Measurements from ENCODE around the gene MRM1.
A peak's percentile ranks its signal among the peaks of the same experiment; 100 is the strongest.

The MRM1 gene

GRCh38 chr17:36601303-36602029 is at the start of gene MRM1:
Gene MRM1 (plus strand): TSS chr17:36601583. CDS start chr17:36601811, 228 bp downstream.
- Histone ChIP-seq H3K9me3 (ENCODE audit: low read length) (no peaks in the 10 kb centered on the region), H3K27me3 (ENCODE audit: control insufficient read depth in 1 of 2, insufficient read depth in 2 of 2, low read length in 2 of 2) (no peaks in the 10 kb centered on the region), H3K4me1 (ENCODE audit: insufficient read depth, low read length) (peaks cover 15% of the 10 kb centered on the region), H3K4me3 (ENCODE audit: low read depth in 1 of 2, low read length in 2 of 2) (peak within 1 kb of the TSS; percentile 80 to 94), H3K36me3 (ENCODE audit: insufficient read depth, low read length) (no peaks in the 10 kb centered on the region), H3K9ac (ENCODE audit: low read length) (peak within 1 kb of the TSS; percentile 84), H3K27ac (ENCODE audit: low read depth, low read length) (peak within 1 kb of the TSS; percentile 71)

GRCh38 chr17:36553459-36553858 is 47.9 kb upstream of the MRM1 start:
- Histone ChIP-seq H3K9ac (ENCODE audit: low read length) (no peak overlapping the region), H3K9me3 (ENCODE audit: low read length) (no peaks in the 10 kb centered on the region), H3K36me3 (ENCODE audit: insufficient read depth, low read length) (peaks cover 18% of the 10 kb centered on the region), H3K4me3 (ENCODE audit: low read depth in 1 of 2, low read length in 2 of 2) (no peak overlapping the region), H3K4me1 (ENCODE audit: insufficient read depth, low read length) (peaks cover 24% of the 10 kb centered on the region), H3K27me3 (ENCODE audit: control insufficient read depth in 1 of 2, insufficient read depth in 2 of 2, low read length in 2 of 2) (no peaks in the 10 kb centered on the region), H3K27ac (ENCODE audit: low read depth, low read length) (no peak overlapping the region)

- Histone ChIP-seq H3K36me3 (ENCODE audit: insufficient read depth, low read length) (peaks cover 43% of the 10 kb centered on the region), H3K27me3 (ENCODE audit: control insufficient read depth in 1 of 2, insufficient read depth in 2 of 2, low read length in 2 of 2) (no peaks in the 10 kb centered on the region), H3K9ac (ENCODE audit: low read length) (no peak overlapping the region)
Observed at GRCh38 chr17:36566081-36566480, 35.3 kb upstream of the MRM1 start.

GRCh38 chr17:36575028-36575427 is 26.4 kb upstream of the MRM1 start:
- H3K9me3 ChIP-seq (ENCODE audit: low read length), result no peaks in the 10 kb centered on the region
- no peaks in the 10 kb centered on the region for H3K4me1 ChIP-seq (ENCODE audit: insufficient read depth, low read length)
- no peaks in the 10 kb centered on the region for H3K27me3 ChIP-seq (ENCODE audit: control insufficient read depth in 1 of 2, insufficient read depth in 2 of 2, low read length in 2 of 2)
- peaks cover 28% of the 10 kb centered on the region for H3K36me3 ChIP-seq (ENCODE audit: insufficient read depth, low read length)
- H3K9ac ChIP-seq (ENCODE audit: low read length), result no peak overlapping the region
- no peak overlapping the region for H3K27ac ChIP-seq (ENCODE audit: low read depth, low read length)
- H3K4me3 ChIP-seq (ENCODE audit: low read depth in 1 of 2, low read length in 2 of 2), result no peak overlapping the region

More at GRCh38 chr17:36566081-36566480, 35.3 kb upstream of the MRM1 start:
- Histone ChIP-seq H3K27ac (ENCODE audit: low read depth, low read length) (no peak overlapping the region), H3K9me3 (ENCODE audit: low read length) (no peaks in the 10 kb centered on the region), H3K4me3 (ENCODE audit: low read depth in 1 of 2, low read length in 2 of 2) (no peak overlapping the region), H3K4me1 (ENCODE audit: insufficient read depth, low read length) (no peaks in the 10 kb centered on the region)

- H3K9me3 ChIP-seq (ENCODE audit: low read length), result no peaks in the 10 kb centered on the region
- no peak overlapping the region for H3K9ac ChIP-seq (ENCODE audit: low read length)
- H3K27me3 ChIP-seq (ENCODE audit: control insufficient read depth in 1 of 2, insufficient read depth in 2 of 2, low read length in 2 of 2), result no peaks in the 10 kb centered on the region
- no peaks in the 10 kb centered on the region for H3K4me1 ChIP-seq (ENCODE audit: insufficient read depth, low read length)
- peaks cover 29% of the 10 kb centered on the region for H3K36me3 ChIP-seq (ENCODE audit: insufficient read depth, low read length)
- H3K27ac ChIP-seq (ENCODE audit: low read depth, low read length), result no peak overlapping the region
- H3K4me3 ChIP-seq (ENCODE audit: low read depth in 1 of 2, low read length in 2 of 2), result no peak overlapping the region
Observed at GRCh38 chr17:36576793-36577192, 24.6 kb upstream of the MRM1 start.

- H3K27ac ChIP-seq (ENCODE audit: low read depth, low read length), result no peak overlapping the region
- no peaks in the 10 kb centered on the region for H3K27me3 ChIP-seq (ENCODE audit: control insufficient read depth in 1 of 2, insufficient read depth in 2 of 2, low read length in 2 of 2)
- no peak overlapping the region for H3K9ac ChIP-seq (ENCODE audit: low read length)
- peaks cover 37% of the 10 kb centered on the region for H3K36me3 ChIP-seq (ENCODE audit: insufficient read depth, low read length)
- no peaks in the 10 kb centered on the region for H3K9me3 ChIP-seq (ENCODE audit: low read length)
- H3K4me1 ChIP-seq (ENCODE audit: insufficient read depth, low read length), result no peaks in the 10 kb centered on the region
- H3K4me3 ChIP-seq (ENCODE audit: low read depth in 1 of 2, low read length in 2 of 2), result no peak overlapping the region
Observed at GRCh38 chr17:36578671-36579070, 22.7 kb upstream of the MRM1 start.

- peaks cover 55% of the 10 kb centered on the region for H3K36me3 ChIP-seq (ENCODE audit: insufficient read depth, low read length)
- H3K4me3 ChIP-seq (ENCODE audit: low read depth in 1 of 2, low read length in 2 of 2), result no peak overlapping the region
- H3K27me3 ChIP-seq (ENCODE audit: control insufficient read depth in 1 of 2, insufficient read depth in 2 of 2, low read length in 2 of 2), result no peaks in the 10 kb centered on the region
- H3K4me1 ChIP-seq (ENCODE audit: insufficient read depth, low read length), result no peaks in the 10 kb centered on the region
- H3K9ac ChIP-seq (ENCODE audit: low read length), result no peak overlapping the region
- no peak overlapping the region for H3K27ac ChIP-seq (ENCODE audit: low read depth, low read length)
- H3K9me3 ChIP-seq (ENCODE audit: low read length), result no peaks in the 10 kb centered on the region
Observed at GRCh38 chr17:36583787-36584186, 17.6 kb upstream of the MRM1 start.

- H3K4me3 ChIP-seq (ENCODE audit: low read depth in 1 of 2, low read length in 2 of 2), result no peak overlapping the region
- H3K36me3 ChIP-seq (ENCODE audit: insufficient read depth, low read length), result peaks cover 54% of the 10 kb centered on the region
- H3K9ac ChIP-seq (ENCODE audit: low read length), result no peak overlapping the region
- no peak overlapping the region for H3K27ac ChIP-seq (ENCODE audit: low read depth, low read length)
- H3K9me3 ChIP-seq (ENCODE audit: low read length), result no peaks in the 10 kb centered on the region
- no peaks in the 10 kb centered on the region for H3K27me3 ChIP-seq (ENCODE audit: control insufficient read depth in 1 of 2, insufficient read depth in 2 of 2, low read length in 2 of 2)
- peaks cover under 1% of the 10 kb centered on the region for H3K4me1 ChIP-seq (ENCODE audit: insufficient read depth, low read length)
Observed at GRCh38 chr17:36586138-36586537, 15.2 kb upstream of the MRM1 start.

- Histone ChIP-seq H3K4me3 (ENCODE audit: low read depth in 1 of 2, low read length in 2 of 2) (no peak overlapping the region), H3K4me1 (ENCODE audit: insufficient read depth, low read length) (peaks cover 14% of the 10 kb centered on the region), H3K27ac (ENCODE audit: low read depth, low read length) (no peak overlapping the region), H3K27me3 (ENCODE audit: control insufficient read depth in 1 of 2, insufficient read depth in 2 of 2, low read length in 2 of 2) (no peaks in the 10 kb centered on the region), H3K9me3 (ENCODE audit: low read length) (no peaks in the 10 kb centered on the region), H3K9ac (ENCODE audit: low read length) (no peak overlapping the region), H3K36me3 (ENCODE audit: insufficient read depth, low read length) (peaks cover 30% of the 10 kb centered on the region)
Observed at GRCh38 chr17:36590082-36590481, 11.3 kb upstream of the MRM1 start.

GRCh38 chr17:36591434-36592315 is 9.7 kb upstream of the MRM1 start, which contains the start of gene DHRS11:
Gene DHRS11 (plus strand): TSS chr17:36591879. CDS start chr17:36592010, 131 bp downstream.
- no peaks in the 10 kb centered on the region for H3K9me3 ChIP-seq (ENCODE audit: low read length)
- H3K4me3 ChIP-seq (ENCODE audit: low read depth in 1 of 2, low read length in 2 of 2), result peak within 1 kb of the TSS; percentile 42 to 56
- H3K4me1 ChIP-seq (ENCODE audit: insufficient read depth, low read length), result peaks cover 14% of the 10 kb centered on the region
- peaks cover 16% of the 10 kb centered on the region for H3K36me3 ChIP-seq (ENCODE audit: insufficient read depth, low read length)
- peak within 1 kb of the TSS; percentile 49 for H3K9ac ChIP-seq (ENCODE audit: low read length)
- H3K27ac ChIP-seq (ENCODE audit: low read depth, low read length), result peak within 1 kb of the TSS; percentile 54
- H3K27me3 ChIP-seq (ENCODE audit: control insufficient read depth in 1 of 2, insufficient read depth in 2 of 2, low read length in 2 of 2), result no peaks in the 10 kb centered on the region

GRCh38 chr17:36592316-36592715 is 9.1 kb upstream of the MRM1 start:
- Histone ChIP-seq H3K9ac (ENCODE audit: low read length) (peak overlapping the region; percentile 49), H3K4me3 (ENCODE audit: low read depth in 1 of 2, low read length in 2 of 2) (peak overlapping the region; percentile 42 to 56), H3K27me3 (ENCODE audit: control insufficient read depth in 1 of 2, insufficient read depth in 2 of 2, low read length in 2 of 2) (no peaks in the 10 kb centered on the region), H3K27ac (ENCODE audit: low read depth, low read length) (no peak overlapping the region), H3K36me3 (ENCODE audit: insufficient read depth, low read length) (peaks cover 10% of the 10 kb centered on the region), H3K4me1 (ENCODE audit: insufficient read depth, low read length) (peaks cover 14% of the 10 kb centered on the region), H3K9me3 (ENCODE audit: low read length) (no peaks in the 10 kb centered on the region)
